ENCODE data around the gene PRX. TPM values are rescaled to one million over a fixed set of nuclear protein-coding genes. Genes with fewer than 3 reads are reported as not detected.

Gene PRX
- total RNA-seq, 1 donor from 2014 or later = 6.7 TPM

DNA sequence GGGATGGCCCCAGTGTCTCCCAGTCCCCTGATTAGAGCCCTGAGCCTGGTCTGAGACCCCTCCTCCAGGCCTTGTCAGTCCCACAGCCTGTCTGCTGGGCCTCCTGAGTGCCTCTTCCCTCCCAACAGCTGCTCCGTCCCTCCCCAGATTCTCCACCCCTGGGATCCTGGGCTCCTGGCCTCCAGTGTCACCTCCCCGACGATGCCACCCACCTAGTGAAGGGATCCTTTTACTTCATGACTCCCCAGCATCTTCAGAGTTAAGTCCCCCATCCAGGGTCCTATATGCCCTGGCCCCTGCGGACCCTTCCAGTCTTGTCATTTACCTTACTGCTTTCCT, 4.4 kb upstream of the PRX start:
- Mint-ChIP-seq H3K4me1 (ENCODE audit: unreplicated experiment) (peaks cover 53% of the 10 kb centered on the region), H3K27me3 (ENCODE audit: unreplicated experiment) (peaks cover 14% of the 10 kb centered on the region), H3K9me3 (ENCODE audit: unreplicated experiment) (no peaks in the 10 kb centered on the region), H3K27ac (ENCODE audit: unreplicated experiment) (peak overlapping the region; percentile 95), H3K36me3 (ENCODE audit: low read depth, unreplicated experiment) (peaks cover 10% of the 10 kb centered on the region), H3K4me3 (ENCODE audit: unreplicated experiment) (peak overlapping the region; percentile 80)
- TF ChIP-seq, protein P1, sequence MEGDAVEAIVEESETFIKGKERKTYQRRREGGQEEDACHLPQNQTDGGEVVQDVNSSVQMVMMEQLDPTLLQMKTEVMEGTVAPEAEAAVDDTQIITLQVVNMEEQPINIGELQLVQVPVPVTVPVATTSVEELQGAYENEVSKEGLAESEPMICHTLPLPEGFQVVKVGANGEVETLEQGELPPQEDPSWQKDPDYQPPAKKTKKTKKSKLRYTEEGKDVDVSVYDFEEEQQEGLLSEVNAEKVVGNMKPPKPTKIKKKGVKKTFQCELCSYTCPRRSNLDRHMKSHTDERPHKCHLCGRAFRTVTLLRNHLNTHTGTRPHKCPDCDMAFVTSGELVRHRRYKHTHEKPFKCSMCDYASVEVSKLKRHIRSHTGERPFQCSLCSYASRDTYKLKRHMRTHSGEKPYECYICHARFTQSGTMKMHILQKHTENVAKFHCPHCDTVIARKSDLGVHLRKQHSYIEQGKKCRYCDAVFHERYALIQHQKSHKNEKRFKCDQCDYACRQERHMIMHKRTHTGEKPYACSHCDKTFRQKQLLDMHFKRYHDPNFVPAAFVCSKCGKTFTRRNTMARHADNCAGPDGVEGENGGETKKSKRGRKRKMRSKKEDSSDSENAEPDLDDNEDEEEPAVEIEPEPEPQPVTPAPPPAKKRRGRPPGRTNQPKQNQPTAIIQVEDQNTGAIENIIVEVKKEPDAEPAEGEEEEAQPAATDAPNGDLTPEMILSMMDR (IDR thresholded peaks at IDR 0.05; ENCODE audit: unreplicated experiment) = no peak
- no peak for DNase-seq (ENCODE audit: low spot score)

GRCh38 chr19:40416918-40417642, 3.9 kb upstream of the PRX start:
- H3K27ac Mint-ChIP-seq (ENCODE audit: unreplicated experiment) = peak overlapping the region; percentile 95
- TF ChIP-seq, protein P1 (IDR thresholded peaks at IDR 0.05; ENCODE audit: unreplicated experiment) = no peak

GRCh38 chr19:40415768-40416167, 2.6 kb upstream of the PRX start:
- H3K4me1 Mint-ChIP-seq (ENCODE audit: unreplicated experiment) = peaks cover 48% of the 10 kb centered on the region
- peaks cover 5% of the 10 kb centered on the region for H3K36me3 Mint-ChIP-seq (ENCODE audit: low read depth, unreplicated experiment)
- H3K27ac Mint-ChIP-seq (ENCODE audit: unreplicated experiment) = peak overlapping the region; percentile 37
- no peak for DNase-seq (ENCODE audit: low spot score)
- no peaks in the 10 kb centered on the region for H3K9me3 Mint-ChIP-seq (ENCODE audit: unreplicated experiment)
- TF ChIP-seq, protein P1 (IDR thresholded peaks at IDR 0.05; ENCODE audit: unreplicated experiment) = no peak
- H3K27me3 Mint-ChIP-seq (ENCODE audit: unreplicated experiment) = peaks cover 14% of the 10 kb centered on the region
- no peak overlapping the region for H3K4me3 Mint-ChIP-seq (ENCODE audit: unreplicated experiment)

More at GRCh38 chr19:40416918-40417642, 3.9 kb upstream of the PRX start:
- no peaks in the 10 kb centered on the region for H3K9me3 Mint-ChIP-seq (ENCODE audit: unreplicated experiment)
- H3K4me1 Mint-ChIP-seq (ENCODE audit: unreplicated experiment) = peaks cover 48% of the 10 kb centered on the region
- no peak overlapping the region for H3K4me3 Mint-ChIP-seq (ENCODE audit: unreplicated experiment)
- DNase-seq (ENCODE audit: low spot score) = peak; percentile 58
- peaks cover 6% of the 10 kb centered on the region for H3K36me3 Mint-ChIP-seq (ENCODE audit: low read depth, unreplicated experiment)
- H3K27me3 Mint-ChIP-seq (ENCODE audit: unreplicated experiment) = peaks cover 14% of the 10 kb centered on the region

DNA sequence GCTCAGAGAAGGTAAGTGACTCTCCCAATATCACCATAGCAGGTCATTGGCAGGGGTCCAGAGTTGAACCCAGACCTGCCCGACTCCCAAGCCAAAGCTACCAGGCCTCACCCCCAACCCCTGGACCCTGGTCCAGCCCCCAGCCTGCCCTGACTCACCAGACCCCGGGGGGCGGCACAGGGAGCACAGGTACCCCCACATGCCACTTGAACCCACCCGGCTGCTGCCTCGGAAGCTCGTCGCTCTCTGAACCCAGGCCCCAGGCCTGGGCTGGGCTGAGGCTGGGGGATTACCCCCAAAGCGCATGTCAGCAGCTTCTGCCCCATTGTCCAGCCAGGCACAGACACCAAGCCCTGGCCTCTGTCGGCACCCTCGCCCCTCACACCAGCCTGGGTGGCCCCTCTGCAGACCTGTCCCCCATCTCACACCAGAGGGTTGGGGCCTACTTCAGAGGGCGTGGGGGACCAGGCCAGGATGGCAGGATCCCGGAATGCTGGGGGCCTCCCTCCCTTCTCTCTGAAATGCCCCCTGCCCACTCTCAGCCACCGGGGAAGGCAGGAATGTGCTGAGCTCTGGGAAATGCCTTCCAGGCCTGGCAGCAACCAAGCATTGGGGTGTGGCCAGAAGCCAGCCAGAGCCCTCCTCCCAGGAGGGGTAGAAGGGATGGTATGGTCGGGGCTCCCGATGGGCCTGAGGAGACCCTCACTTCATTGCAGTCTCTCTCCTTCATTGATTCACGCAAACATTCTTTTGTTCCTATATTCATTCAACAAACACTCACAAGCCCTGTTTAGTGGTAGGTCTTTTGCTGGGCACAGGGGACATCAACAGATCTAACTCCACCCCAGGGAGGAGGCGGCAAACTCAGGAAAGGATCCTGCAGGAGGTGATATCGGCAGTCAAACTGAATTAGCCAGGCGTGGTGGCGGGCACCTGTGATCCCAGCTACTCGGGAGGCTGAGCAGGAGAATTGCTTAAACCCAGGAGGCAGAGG, 1.7 kb upstream of the PRX start:
- Mint-ChIP-seq H3K9me3 (ENCODE audit: unreplicated experiment) (no peaks in the 10 kb centered on the region), H3K4me1 (ENCODE audit: unreplicated experiment) (peaks cover 48% of the 10 kb centered on the region), H3K27ac (ENCODE audit: unreplicated experiment) (peak overlapping the region; percentile 30), H3K4me3 (ENCODE audit: unreplicated experiment) (no peak overlapping the region), H3K27me3 (ENCODE audit: unreplicated experiment) (peaks cover 14% of the 10 kb centered on the region), H3K36me3 (ENCODE audit: low read depth, unreplicated experiment) (peaks cover 5% of the 10 kb centered on the region)
- no peak for DNase-seq (ENCODE audit: low spot score)
- TF ChIP-seq, protein P1 (IDR thresholded peaks at IDR 0.05; ENCODE audit: unreplicated experiment) = no peak

Measured in endothelial cell (in vitro differentiated cells).